Neuronal stem cell (in vitro differentiated cells): ENCODE data around the gene LTBP4.

ENCODE experiments used
- DNase-seq: peaks from one replicate; pipeline ENCODE4 v3.0.0-alpha.2; 2013; ENCODE audit warnings: low spot score
- H2AFZ ChIP-seq: one replicate; pipeline ENCODE4 v1.6.1; 2013; ENCODE audit warnings: mild to moderate bottlenecking, low read length, inconsistent platforms
- H2AK5ac ChIP-seq: 2 replicates; pipeline ENCODE4 v1.6.1; 2013; ENCODE audit warnings: low read depth, mild to moderate bottlenecking, inconsistent platforms, low read length, moderate library complexity, mixed read lengths
- H2BK120ac ChIP-seq: 2 replicates; pipeline ENCODE4 v1.6.1; 2013; ENCODE audit warnings: low read depth, mild to moderate bottlenecking, inconsistent platforms, low read length, moderate library complexity, mixed read lengths
- H2BK12ac ChIP-seq: one replicate; pipeline ENCODE4 v1.6.1; 2013; ENCODE audit warnings: low read length, inconsistent platforms
- H2BK15ac ChIP-seq: 2 replicates; pipeline ENCODE4 v1.6.1; 2013; ENCODE audit warnings: mild to moderate bottlenecking, low read length, inconsistent platforms, mixed read lengths
- H2BK5ac ChIP-seq: one replicate; pipeline ENCODE4 v1.6.1; 2013; ENCODE audit warnings: inconsistent platforms, mild to moderate bottlenecking, low read length, moderate library complexity
- H3K14ac ChIP-seq: one replicate; pipeline ENCODE4 v1.6.1; 2013; ENCODE audit warnings: low read length, inconsistent platforms
- H3K18ac ChIP-seq: 2 replicates; pipeline ENCODE4 v1.6.1; 2013; ENCODE audit warnings: low read length, inconsistent platforms
- H3K23ac ChIP-seq: 2 replicates; pipeline ENCODE4 v1.6.1; 2013; ENCODE audit warnings: low read depth, mild to moderate bottlenecking, mixed read lengths, low read length, inconsistent platforms; ENCODE audit not compliant: poor library complexity
- H3K27ac ChIP-seq: replicated peaks from 3 replicates; pipeline ENCODE4 v1.5.1; 2013; ENCODE audit warnings: low read length, inconsistent platforms
- H3K27me3 ChIP-seq, 3 experiments: 2 replicates each; pipeline ENCODE4 v1.6.1; 2013; ENCODE audit warnings: low read length in 3 of 3, mild to moderate bottlenecking in 2 of 3, inconsistent platforms in 1 of 3, low read depth in 1 of 3, mixed read lengths in 1 of 3, moderate library complexity in 1 of 3; ENCODE audit not compliant: control insufficient read depth in 3 of 3, insufficient read depth in 3 of 3
- H3K36me3 ChIP-seq, 2 donors: replicated peaks in 1 of 2; 2 replicates each; pipeline ENCODE4 v1.6.1; 2013; ENCODE audit warnings: low read length in 2 of 2; ENCODE audit not compliant: control insufficient read depth in 2 of 2, insufficient read depth in 2 of 2
- H3K4ac ChIP-seq: 2 replicates; pipeline ENCODE4 v1.6.1; 2013; ENCODE audit warnings: inconsistent platforms, mild to moderate bottlenecking, low read length, moderate library complexity
- H3K4me1 ChIP-seq, 2 donors: 1 replicate in 1 of 2; 2 replicates in 1 of 2; pipeline ENCODE4 v1.6.1; 2013; ENCODE audit warnings: low read length in 2 of 2, low read depth in 1 of 2; ENCODE audit not compliant: control insufficient read depth in 2 of 2, insufficient read depth in 1 of 2
- H3K4me2 ChIP-seq: one replicate; pipeline ENCODE4 v1.6.1; 2013; ENCODE audit warnings: mild to moderate bottlenecking, low read length, inconsistent platforms; ENCODE audit not compliant: insufficient read depth, poor library complexity, severe bottlenecking
- H3K4me3 ChIP-seq, 2 donors: 2 replicates each; pipeline ENCODE4 v1.5.1; 2013; ENCODE audit warnings: low read length in 2 of 2, mild to moderate bottlenecking in 2 of 2, inconsistent platforms in 1 of 2, moderate library complexity in 1 of 2
- H3K79me1 ChIP-seq: one replicate; pipeline ENCODE4 v1.6.1; 2013; ENCODE audit warnings: low read depth, mild to moderate bottlenecking, inconsistent platforms, low read length, moderate library complexity
- H3K9ac ChIP-seq: one replicate; pipeline ENCODE4 v1.6.1; 2013; ENCODE audit warnings: mild to moderate bottlenecking, low read depth, low read length, inconsistent platforms; ENCODE audit not compliant: poor library complexity
- H3K9me3 ChIP-seq, 2 donors: replicated peaks in 1 of 2; 2 replicates each; pipeline versions ENCODE3 to v1.6.1; 2013; ENCODE audit warnings: low read length in 2 of 2, mild to moderate bottlenecking in 2 of 2, inconsistent platforms in 1 of 2, low read depth in 1 of 2, mixed read lengths in 1 of 2, moderate library complexity in 1 of 2; ENCODE audit not compliant: control insufficient read depth in 2 of 2, insufficient read depth in 1 of 2
- H4K8ac ChIP-seq: one replicate; pipeline ENCODE4 v1.6.1; 2013; ENCODE audit warnings: low read depth, mild to moderate bottlenecking, inconsistent platforms, low read length, moderate library complexity
- H4K91ac ChIP-seq: one replicate; pipeline ENCODE4 v1.6.1; 2013; ENCODE audit warnings: low read length, low read depth, mild to moderate bottlenecking, inconsistent platforms; ENCODE audit not compliant: poor library complexity
- WGBS, 2 donors: extraction: QIAGEN DNeasy Blood & Tissue Kit; methylation state at CpG; one replicate each; pipeline ENCODE4 v1.1.7; 2013; ENCODE audit warnings: missing lambda C conversion rate in 2 of 2, mixed read lengths in 1 of 2; ENCODE audit not compliant: insufficient read length in 2 of 2, insufficient replicate concordance in 1 of 2; ENCODE audit errors: extremely low coverage in 2 of 2; 5-methylcytosine and 5-hydroxymethylcytosine counted together

Gene LTBP4

DNA sequence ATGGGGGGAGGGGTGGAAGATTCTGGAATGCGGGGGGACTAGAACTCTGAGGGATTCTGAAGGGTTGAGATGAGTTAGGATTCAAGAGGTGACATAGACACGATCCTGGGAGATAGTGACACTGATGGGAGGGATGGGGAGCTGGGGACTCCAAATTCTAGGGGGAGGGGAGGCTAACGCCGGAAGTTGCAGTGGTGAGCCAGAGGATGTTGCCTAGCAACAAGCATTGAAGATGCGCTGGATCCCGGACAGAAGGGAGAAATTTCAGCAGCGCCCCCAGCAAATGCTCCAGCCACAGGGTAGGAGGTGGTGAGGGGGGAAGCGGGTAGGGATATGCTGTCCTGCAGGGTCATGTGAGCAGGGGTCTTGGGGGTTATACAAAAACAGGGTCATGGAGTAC, 6.9 kb upstream of the LTBP4 start:
- no peak overlapping the region for H4K8ac ChIP-seq
- no peak overlapping the region for H2BK15ac ChIP-seq
- H3K4me2 ChIP-seq: no peak overlapping the region
- peak overlapping the region in 1 of 2 donors; percentile 29 for H3K4me3 ChIP-seq
- peaks cover 27 to 33% of the 10 kb centered on the region in 2 donors for H3K4me1 ChIP-seq
- no peak overlapping the region for H2BK5ac ChIP-seq
- DNase-seq: no peak
- no peaks in the 10 kb centered on the region for H3K9me3 ChIP-seq
- H4K91ac ChIP-seq: no peak overlapping the region
- H2BK120ac ChIP-seq: no peak overlapping the region
- peak overlapping the region; percentile 46 for H3K9ac ChIP-seq
- peaks cover 0 to 16% (median 0%) of the 10 kb centered on the region in 3 experiments for H3K27me3 ChIP-seq
- H3K27ac ChIP-seq: no peak overlapping the region
- no peak overlapping the region for H2BK12ac ChIP-seq
- WGBS, 2 donors: no CpG with 5 or more reads among the region's 8 CpGs
- no peak overlapping the region for H3K18ac ChIP-seq
- peaks cover 0 to 5% of the 10 kb centered on the region in 2 donors for H3K36me3 ChIP-seq
- peak overlapping the region; percentile 72 for H2AFZ ChIP-seq
- H3K23ac ChIP-seq: peak overlapping the region; percentile 29
- H2AK5ac ChIP-seq: peak overlapping the region; percentile 88
- no peak overlapping the region for H3K4ac ChIP-seq
- no peak overlapping the region for H3K14ac ChIP-seq
- no peaks in the 10 kb centered on the region for H3K79me1 ChIP-seq

DNA sequence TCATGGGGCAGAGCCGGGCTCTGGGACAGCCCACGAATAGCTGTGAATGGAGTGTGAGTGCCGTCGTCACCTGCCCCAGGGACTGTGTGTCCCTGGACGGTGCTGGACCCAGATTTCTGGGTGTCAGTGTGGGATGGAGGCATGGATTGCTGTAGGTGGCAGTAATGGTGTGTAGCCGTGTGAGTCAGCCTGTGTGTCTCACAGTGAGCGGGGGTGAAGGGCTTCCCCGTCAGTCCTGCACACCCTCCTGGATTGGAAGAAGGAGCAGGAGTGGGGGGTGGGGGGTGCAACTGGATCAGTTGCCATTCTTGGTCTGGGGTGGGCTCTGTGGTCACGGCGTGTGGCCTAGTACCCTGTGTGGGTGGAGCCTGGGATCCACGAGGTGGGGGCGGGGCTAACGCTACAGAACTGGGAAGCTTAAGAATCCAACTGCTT, 6.5 kb upstream of the LTBP4 start:
- H3K36me3 ChIP-seq: peaks cover 0 to 8% of the 10 kb centered on the region in 2 donors
- H3K14ac ChIP-seq: no peak overlapping the region
- peak overlapping the region; percentile 88 for H2AK5ac ChIP-seq
- peaks cover 0 to 20% (median 0%) of the 10 kb centered on the region in 3 experiments for H3K27me3 ChIP-seq
- H4K8ac ChIP-seq: peak overlapping the region; percentile 23
- peak overlapping the region in 1 of 2 donors; percentile 29 for H3K4me3 ChIP-seq
- no peak overlapping the region for H2BK5ac ChIP-seq
- H3K4ac ChIP-seq: no peak overlapping the region
- peak overlapping the region; percentile 10 for H2BK15ac ChIP-seq
- H2AFZ ChIP-seq: peak overlapping the region; percentile 72
- H2BK120ac ChIP-seq: no peak overlapping the region
- no CpG with 5 or more reads among the region's 13 CpGs for WGBS, 2 donors
- no peak overlapping the region for H3K4me2 ChIP-seq
- peak overlapping the region; percentile 46 for H3K9ac ChIP-seq
- H2BK12ac ChIP-seq: no peak overlapping the region
- H3K18ac ChIP-seq: peak overlapping the region; percentile 24
- H3K23ac ChIP-seq: peak overlapping the region; percentile 29
- H3K27ac ChIP-seq: no peak overlapping the region
- H4K91ac ChIP-seq: no peak overlapping the region
- no peaks in the 10 kb centered on the region for H3K79me1 ChIP-seq
- H3K9me3 ChIP-seq: no peaks in the 10 kb centered on the region
- DNase-seq: no peak
- peaks cover 27 to 35% of the 10 kb centered on the region in 2 donors for H3K4me1 ChIP-seq

GRCh38 chr19:40596608-40597328, 4.4 kb upstream of the LTBP4 start:
- Histone ChIP-seq H3K27me3 (peaks cover 0 to 40% (median 3%) of the 10 kb centered on the region in 3 experiments), H3K4ac (no peak overlapping the region), H2BK15ac (no peak overlapping the region), H3K23ac (peak overlapping the region; percentile 75), H3K4me1 (peaks cover 19 to 26% of the 10 kb centered on the region in 2 donors), H4K8ac (no peak overlapping the region), H3K14ac (no peak overlapping the region), H2BK5ac (peak overlapping the region; percentile 46), H3K18ac (peak overlapping the region; percentile 97), H3K36me3 (peaks cover 0 to 19% of the 10 kb centered on the region in 2 donors), H3K9me3 (no peaks in the 10 kb centered on the region), H2BK120ac (no peak overlapping the region), H2AK5ac (peak overlapping the region; percentile 85), H3K4me2 (peak overlapping the region; percentile 81), H3K79me1 (no peaks in the 10 kb centered on the region), H3K4me3 (peak overlapping the region; percentile 56 to 72), H4K91ac (no peak overlapping the region), H2AFZ (peak overlapping the region; percentile 86), H3K9ac (peak overlapping the region; percentile 79), H2BK12ac (no peak overlapping the region), H3K27ac (no peak overlapping the region)
- no peak for DNase-seq
- no CpG with 5 or more reads among the region's 53 CpGs for WGBS, 2 donors

DNA sequence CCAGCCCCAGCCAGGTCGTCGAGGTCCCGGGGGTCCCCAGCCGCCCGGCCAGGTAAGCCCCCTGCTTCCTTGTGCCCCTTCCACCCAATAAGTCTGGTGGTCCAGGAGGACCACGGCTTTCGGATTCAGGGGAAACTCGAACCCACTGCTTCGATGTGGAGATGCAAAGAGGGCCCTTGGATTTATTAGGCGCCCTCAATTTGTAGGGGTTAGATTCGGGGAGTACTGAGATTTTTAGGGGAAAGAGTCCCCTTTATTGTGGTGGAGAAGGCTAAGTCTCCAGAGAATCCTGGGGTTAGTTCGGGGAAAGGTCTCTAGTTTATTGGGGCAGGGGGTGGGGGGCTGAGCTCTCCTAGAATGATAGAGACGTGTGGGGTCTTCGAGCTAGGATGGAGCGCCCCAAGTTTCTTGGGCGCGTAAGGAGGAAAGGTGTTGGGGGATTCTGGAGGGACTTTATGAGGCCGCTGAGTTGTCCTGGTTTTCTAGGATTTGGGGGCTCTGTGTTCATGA, 3.8 kb upstream of the LTBP4 start:
- peak overlapping the region; percentile 82 for H2AFZ ChIP-seq
- H3K36me3 ChIP-seq: peaks cover 0 to 21% of the 10 kb centered on the region in 2 donors
- H4K8ac ChIP-seq: no peak overlapping the region
- peaks cover 21 to 26% of the 10 kb centered on the region in 2 donors for H3K4me1 ChIP-seq
- H3K4me2 ChIP-seq: peak overlapping the region; percentile 81
- DNase-seq: no peak
- H2AK5ac ChIP-seq: peak overlapping the region; percentile 85
- H3K27me3 ChIP-seq: peaks cover 0 to 45% (median 3%) of the 10 kb centered on the region in 3 experiments
- no peak overlapping the region for H3K27ac ChIP-seq
- H3K4ac ChIP-seq: no peak overlapping the region
- peak overlapping the region; percentile 56 to 72 for H3K4me3 ChIP-seq
- H3K14ac ChIP-seq: no peak overlapping the region
- peak overlapping the region; percentile 97 for H3K18ac ChIP-seq
- no peak overlapping the region for H4K91ac ChIP-seq
- H2BK15ac ChIP-seq: no peak overlapping the region
- H3K9me3 ChIP-seq: no peaks in the 10 kb centered on the region
- peak overlapping the region; percentile 79 for H3K9ac ChIP-seq
- peak overlapping the region; percentile 46 for H2BK5ac ChIP-seq
- H3K23ac ChIP-seq: peak overlapping the region; percentile 75
- no peak overlapping the region for H2BK120ac ChIP-seq
- no peaks in the 10 kb centered on the region for H3K79me1 ChIP-seq
- no CpG with 5 or more reads among the region's 18 CpGs for WGBS, 2 donors
- H2BK12ac ChIP-seq: no peak overlapping the region
